ENCODE measurements around the gene MYPN. TPM values are rescaled to one million over a fixed set of nuclear protein-coding genes. Genes with fewer than 3 reads are reported as not detected.

Gene MYPN
- total RNA-seq, 1 donor from 2014 or later: 1.4 TPM

- no peak for DNase-seq (ENCODE audit: low spot score)
Measured at GRCh38 chr10:68095153-68095552, 14.1 kb upstream of the MYPN start.

DNA sequence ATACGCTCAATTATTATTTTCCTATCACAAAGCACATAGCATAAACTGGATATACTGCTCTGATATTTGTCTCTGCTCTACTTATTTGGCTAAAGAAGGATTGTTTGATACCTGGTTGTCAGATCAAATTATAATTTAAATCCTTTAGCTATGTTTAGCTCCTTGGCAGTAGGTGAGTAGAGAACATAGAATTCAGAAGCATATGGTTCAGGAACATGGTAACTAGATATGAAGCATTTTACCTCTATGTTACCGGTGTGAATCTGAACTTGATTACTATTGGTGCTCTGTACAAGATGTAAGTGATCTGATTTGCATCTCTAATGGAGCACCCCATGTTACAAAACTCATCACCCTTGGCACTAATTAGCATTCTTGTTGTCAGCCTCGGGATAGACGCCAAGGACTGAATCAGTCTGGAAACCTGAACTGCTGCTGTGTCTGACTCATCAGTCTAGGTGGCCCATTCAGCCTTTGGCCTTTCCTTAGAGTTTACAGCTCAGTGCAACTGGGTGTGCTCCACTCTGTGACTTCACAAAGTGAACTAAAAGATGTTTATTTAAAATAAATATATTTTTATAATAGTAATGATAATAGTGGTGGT lies 12.3 kb upstream of the MYPN start:
- peak; percentile 13 for DNase-seq (ENCODE audit: low spot score)

- no peak for DNase-seq (ENCODE audit: low spot score)
Measured at GRCh38 chr10:68099736-68100135, 9.6 kb upstream of the MYPN start.

GRCh38 chr10:68101066-68101465 lies 8.2 kb upstream of the MYPN start:
- no peak for DNase-seq (ENCODE audit: low spot score)

DNA sequence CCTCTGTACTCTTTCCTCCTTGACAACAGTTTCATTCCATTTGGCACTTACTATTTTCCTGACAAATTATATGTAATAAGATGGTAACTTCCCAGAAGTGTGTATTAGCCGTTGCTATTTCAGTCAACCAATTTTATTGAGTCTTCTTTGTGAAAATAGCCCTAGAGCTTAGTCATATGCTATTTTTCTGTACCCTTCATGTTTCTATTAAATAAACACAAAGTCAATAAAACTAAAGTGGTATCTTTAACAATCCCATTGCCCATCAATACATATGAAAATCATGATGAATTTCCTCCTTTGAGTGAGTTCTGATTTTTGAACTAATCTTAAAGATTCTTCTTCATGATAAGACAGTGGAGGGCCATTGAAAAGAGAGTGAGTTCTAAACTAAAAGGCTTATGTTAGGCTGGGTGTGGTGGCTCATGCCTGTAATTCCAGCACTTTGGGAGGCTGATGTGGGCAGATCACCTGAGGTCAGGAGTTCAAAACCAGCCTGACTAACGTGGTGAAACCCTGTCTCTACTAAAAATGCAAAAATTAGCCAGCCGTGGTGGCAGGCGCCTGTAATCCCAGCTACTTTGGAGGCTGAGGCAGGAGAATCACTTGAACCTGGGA lies 5.9 kb upstream of the MYPN start:
- DNase-seq (ENCODE audit: low spot score): no peak

GRCh38 chr10:68103901-68104300 lies 5.4 kb upstream of the MYPN start:
- DNase-seq (ENCODE audit: low spot score): no peak

- no peak for DNase-seq (ENCODE audit: low spot score)
Measured at GRCh38 chr10:68105820-68106219, 3.5 kb upstream of the MYPN start.

GRCh38 chr10:68106656-68107055 lies 2.6 kb upstream of the MYPN start:
- no peak for DNase-seq (ENCODE audit: low spot score)

- DNase-seq (ENCODE audit: low spot score): no peak
Measured at GRCh38 chr10:68107651-68108050, 1.6 kb upstream of the MYPN start.

GRCh38 chr10:68108051-68108450 lies 1.2 kb upstream of the MYPN start:
- no peak for DNase-seq (ENCODE audit: low spot score)

GRCh38 chr10:68108653-68109052 lies 635 bp upstream of the MYPN start:
- DNase-seq (ENCODE audit: low spot score): no peak

GRCh38 chr10:68110027-68110426 lies 739 bp downstream of the MYPN start:
- DNase-seq (ENCODE audit: low spot score): peak; percentile 40

DNA sequence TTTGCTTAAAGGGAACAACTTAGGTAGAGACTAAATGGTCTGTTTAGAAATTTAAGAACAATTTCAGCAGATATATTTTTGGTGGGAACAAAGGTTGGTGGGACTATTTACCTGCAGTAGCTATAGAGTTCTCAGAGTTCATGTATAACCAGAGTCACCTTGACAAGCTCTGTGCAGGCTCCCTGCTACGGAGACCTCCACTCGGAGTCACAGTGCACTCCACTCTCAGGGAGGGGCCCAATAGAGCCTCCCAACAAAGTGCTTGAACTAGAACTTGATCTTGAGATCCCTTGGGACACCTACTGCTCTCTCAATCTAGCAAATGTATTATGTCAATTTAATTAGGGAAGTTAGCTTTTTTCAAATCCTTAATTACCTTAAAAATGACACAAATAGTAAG lies 2.3 kb downstream of the MYPN start:
- no peak for DNase-seq (ENCODE audit: low spot score)

- DNase-seq (ENCODE audit: low spot score): no peak
Measured at GRCh38 chr10:68112837-68113236, 3.5 kb downstream of the MYPN start.

- DNase-seq (ENCODE audit: low spot score): no peak
Measured at GRCh38 chr10:68118657-68119056, 9.4 kb downstream of the MYPN start.

DNA sequence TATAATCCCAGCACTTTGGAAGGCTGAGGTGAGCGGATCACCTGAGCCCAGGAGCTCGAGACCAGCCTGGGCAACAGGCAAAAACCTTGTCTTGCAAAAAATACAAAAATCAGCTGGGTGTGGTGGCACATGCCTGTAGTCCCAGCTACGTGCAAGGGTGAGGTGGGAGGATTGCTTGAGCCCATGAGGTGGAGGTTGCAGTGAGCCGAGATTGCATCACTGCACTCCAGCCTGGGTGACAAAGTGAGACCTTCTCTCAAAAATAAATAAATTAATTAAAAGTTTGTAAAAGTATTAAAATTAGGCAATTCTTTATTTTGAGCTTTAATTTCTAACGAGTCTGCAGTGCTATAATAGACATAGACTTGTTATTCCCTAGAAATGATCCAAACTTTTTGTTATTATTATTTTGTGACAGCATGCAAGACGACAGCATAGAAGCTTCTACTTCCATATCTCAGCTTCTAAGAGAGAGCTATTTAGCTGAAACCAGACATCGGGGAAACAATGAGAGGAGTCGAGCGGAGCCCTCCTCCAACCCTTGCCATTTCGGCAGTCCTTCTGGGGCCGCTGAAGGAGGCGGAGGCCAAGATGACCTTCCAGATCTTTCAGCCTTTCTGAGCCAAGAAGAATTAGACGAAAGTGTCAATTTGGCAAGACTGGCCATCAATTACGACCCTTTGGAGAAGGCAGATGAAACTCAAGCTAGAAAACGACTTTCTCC lies 11.9 kb downstream of the MYPN start:
- DNase-seq (ENCODE audit: low spot score): no peak

DNA sequence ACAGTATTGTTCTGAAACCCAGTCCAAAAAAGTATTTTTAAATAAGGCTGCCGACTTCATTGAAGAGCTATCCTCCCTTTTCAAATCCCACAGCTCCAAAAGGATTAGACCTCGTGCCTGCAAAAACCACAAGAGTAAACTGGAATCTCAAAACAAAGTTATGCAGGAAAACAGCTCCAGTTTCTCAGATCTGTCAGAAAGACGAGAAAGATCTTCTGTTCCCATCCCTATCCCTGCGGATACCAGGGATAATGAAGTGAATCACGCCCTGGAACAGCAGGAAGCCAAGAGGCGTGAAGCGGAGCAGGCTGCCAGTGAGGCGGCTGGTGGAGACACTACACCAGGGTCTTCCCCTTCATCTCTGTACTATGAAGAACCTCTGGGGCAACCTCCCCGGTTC lies 12.6 kb downstream of the MYPN start:
- peak; percentile 62 for DNase-seq (ENCODE audit: low spot score)

DNA sequence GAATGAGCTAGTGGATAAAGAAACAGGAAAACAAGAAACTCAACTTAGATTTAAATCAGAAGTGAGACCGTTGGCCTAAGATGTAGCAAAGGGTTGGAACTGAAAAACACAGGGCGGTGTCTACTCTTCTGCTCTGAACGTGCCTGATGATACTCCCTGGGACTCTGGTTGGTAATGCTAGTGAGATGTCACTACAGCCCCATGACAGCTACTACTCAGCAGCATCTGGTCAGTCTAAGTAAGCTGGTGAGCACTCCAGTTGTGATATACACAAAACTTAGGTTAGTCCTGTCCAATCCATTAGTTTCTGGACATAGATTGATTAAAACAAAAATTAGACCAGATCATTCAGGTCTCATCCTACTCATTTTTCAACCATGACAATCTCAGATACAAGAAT lies 15.4 kb downstream of the MYPN start:
- DNase-seq (ENCODE audit: low spot score): no peak

DNA sequence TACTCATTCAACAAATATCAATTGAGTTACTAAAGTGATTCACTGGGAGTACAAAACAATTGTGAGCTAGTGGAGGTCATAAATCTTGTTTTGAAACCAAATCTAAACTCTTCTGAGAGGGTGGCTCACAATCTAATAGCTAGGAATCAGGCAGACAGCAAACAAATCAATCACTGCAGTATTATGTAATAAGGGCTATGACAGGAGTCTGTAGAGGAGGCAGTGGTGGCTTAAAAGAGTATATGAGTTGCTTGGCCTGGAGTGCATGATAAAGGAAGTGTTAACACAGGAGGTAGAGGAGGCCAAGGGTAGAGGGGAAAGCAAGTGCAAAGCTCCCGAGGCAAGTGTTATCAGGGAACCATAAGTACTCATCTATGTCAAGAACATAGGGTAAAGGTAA lies 16.5 kb downstream of the MYPN start:
- no peak for DNase-seq (ENCODE audit: low spot score)

- peak; percentile 76 for DNase-seq (ENCODE audit: low spot score)
Measured at GRCh38 chr10:68128015-68128414, 18.7 kb downstream of the MYPN start.

DNA sequence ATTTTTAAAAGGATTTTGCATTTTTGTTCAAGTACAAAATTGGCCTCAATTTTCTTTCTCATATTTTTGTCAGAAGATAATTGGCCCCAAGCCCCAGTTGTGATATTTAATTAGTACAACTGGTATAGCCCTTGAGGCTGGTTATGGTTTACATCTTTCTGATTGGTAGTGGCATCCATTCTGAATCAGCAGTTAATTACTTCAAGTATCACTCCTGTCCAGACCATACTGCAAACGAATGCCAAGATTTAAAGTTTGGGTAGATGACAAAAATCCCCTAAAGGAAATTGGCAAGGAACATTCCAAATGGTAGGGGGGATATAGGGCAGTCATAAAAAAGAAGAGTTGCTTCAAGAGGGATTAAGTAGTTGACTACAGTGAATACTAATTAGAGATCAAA lies 23.1 kb downstream of the MYPN start:
- DNase-seq (ENCODE audit: low spot score): no peak

- DNase-seq (ENCODE audit: low spot score): no peak
Measured at GRCh38 chr10:68133523-68133922, 24.2 kb downstream of the MYPN start.

- no peak for DNase-seq (ENCODE audit: low spot score)
Measured at GRCh38 chr10:68135362-68135761, 26.1 kb downstream of the MYPN start.

Data from umbilical cord (tissue), 2 donors.